HG03139 (cell line): ENCODE data around the gene EN2.

Experiments used
- ATAC-seq: cut with Tn5 transposase; IDR thresholded peaks from one replicate; pipeline ENCODE4 v1.9.1; 2021; ENCODE audit not compliant: unreplicated experiment

The EN2 gene

GRCh38 chr7:155458111-155458877 is at the start of gene EN2:
EN2 (plus strand) TSS chr7:155458129; CDS start chr7:155458378, 249 bp downstream.
- no peak for ATAC-seq

- ATAC-seq = no peak
Observed at GRCh38 chr7:155408651-155409586, 49.0 kb upstream of the EN2 start.

- ATAC-seq = no peak
Observed at GRCh38 chr7:155409980-155410379, 47.9 kb upstream of the EN2 start.

- ATAC-seq = no peak
Observed at GRCh38 chr7:155410431-155410830, 47.5 kb upstream of the EN2 start.

GRCh38 chr7:155411718-155412415 is 46.1 kb upstream of the EN2 start:
- ATAC-seq = no peak

GRCh38 chr7:155412416-155413253 is 45.3 kb upstream of the EN2 start:
- peak; percentile 70 for ATAC-seq

GRCh38 chr7:155414547-155415492 is 43.1 kb upstream of the EN2 start:
- no peak for ATAC-seq

- no peak for ATAC-seq
Observed at GRCh38 chr7:155416646-155417380, 41.1 kb upstream of the EN2 start.

GRCh38 chr7:155418304-155418703 is 39.6 kb upstream of the EN2 start:
- ATAC-seq = no peak

GRCh38 chr7:155418941-155419755 is 38.8 kb upstream of the EN2 start:
- ATAC-seq = no peak

GRCh38 chr7:155420116-155420515 is 37.8 kb upstream of the EN2 start:
- ATAC-seq = no peak

GRCh38 chr7:155422151-155422550 is 35.8 kb upstream of the EN2 start:
- ATAC-seq = no peak

GRCh38 chr7:155422599-155423336 is 35.2 kb upstream of the EN2 start:
- ATAC-seq = no peak

GRCh38 chr7:155423337-155424285 is 34.3 kb upstream of the EN2 start:
- ATAC-seq = no peak

GRCh38 chr7:155424301-155425010 is 33.5 kb upstream of the EN2 start:
- no peak for ATAC-seq

- ATAC-seq = no peak
Observed at GRCh38 chr7:155425011-155425340, 33.0 kb upstream of the EN2 start.
